Rectal smooth muscle tissue (tissue), 1 donor: ENCODE results near the gene DENND1B.

Source experiments
- H3K27ac ChIP-seq: one replicate; pipeline ENCODE4 v1.7.0; 2013; ENCODE audit warnings: low read depth, low read length, inconsistent platforms
- H3K27me3 ChIP-seq: one replicate; pipeline ENCODE4 v1.7.0; 2013; ENCODE audit warnings: low read length; ENCODE audit not compliant: control insufficient read depth, insufficient read depth
- H3K36me3 ChIP-seq: one replicate; pipeline ENCODE4 v1.7.0; 2013; ENCODE audit warnings: low read length; ENCODE audit not compliant: control insufficient read depth, insufficient read depth
- H3K4me1 ChIP-seq: one replicate; pipeline ENCODE4 v1.7.0; 2013; ENCODE audit warnings: low read length; ENCODE audit not compliant: control insufficient read depth, insufficient read depth
- H3K4me3 ChIP-seq: one replicate; pipeline ENCODE4 v1.7.0; 2013; ENCODE audit warnings: low read length
- H3K9ac ChIP-seq: one replicate; pipeline ENCODE4 v1.7.0; 2013; ENCODE audit warnings: low read length

Gene DENND1B

GRCh38 chr1:197800379-197801110, 25.3 kb upstream of the DENND1B start:
- H3K9ac ChIP-seq, result no peak overlapping the region
- no peaks in the 10 kb centered on the region for H3K36me3 ChIP-seq
- no peak overlapping the region for H3K27ac ChIP-seq
- no peaks in the 10 kb centered on the region for H3K27me3 ChIP-seq
- no peak overlapping the region for H3K4me3 ChIP-seq
- H3K4me1 ChIP-seq, result no peaks in the 10 kb centered on the region

DNA sequence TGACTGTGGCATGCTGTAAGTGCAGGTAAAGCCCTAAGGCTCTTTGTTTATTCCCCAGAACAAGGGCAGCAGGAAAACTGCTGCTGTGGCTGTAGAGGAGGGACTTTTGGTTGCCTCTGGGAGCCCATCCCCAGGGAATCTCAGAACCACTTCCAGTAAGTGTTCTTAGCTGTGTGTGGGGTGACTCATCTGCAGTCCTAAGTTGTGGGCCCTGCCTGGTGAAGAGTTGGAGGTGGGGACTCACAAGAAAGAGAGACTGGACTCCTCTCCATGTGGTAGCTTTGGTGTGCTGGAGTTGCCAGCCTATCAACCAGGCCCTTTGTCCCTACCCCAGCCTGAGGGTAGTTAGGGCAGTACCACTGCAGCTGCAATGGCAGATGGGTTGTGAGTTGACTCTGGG, 24.0 kb upstream of the DENND1B start:
- Histone ChIP-seq H3K4me1 (no peaks in the 10 kb centered on the region), H3K36me3 (no peaks in the 10 kb centered on the region), H3K9ac (no peak overlapping the region)

DNA sequence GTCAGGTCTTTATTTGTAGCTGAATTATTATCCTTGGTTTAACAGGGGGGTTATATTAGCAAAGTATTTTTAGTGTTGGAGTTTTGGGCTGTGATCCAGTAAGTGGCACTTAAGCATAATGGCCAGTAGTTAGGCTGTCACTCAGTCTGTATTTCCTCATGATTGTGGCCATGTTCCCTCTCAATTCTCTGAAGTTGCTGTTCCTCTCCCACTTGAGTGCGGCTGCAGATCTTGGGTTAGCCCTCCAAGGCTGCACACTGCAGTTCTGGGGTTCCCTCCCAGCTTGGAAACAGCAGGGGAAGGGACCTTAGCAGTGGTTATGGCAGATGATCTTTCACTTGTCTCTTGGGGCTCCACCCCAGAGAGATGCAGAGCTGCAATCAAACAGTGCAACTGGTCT, 23.2 kb upstream of the DENND1B start:
- no peak overlapping the region for H3K9ac ChIP-seq
- H3K27me3 ChIP-seq, result no peaks in the 10 kb centered on the region
- no peak overlapping the region for H3K4me3 ChIP-seq
- no peaks in the 10 kb centered on the region for H3K36me3 ChIP-seq
- H3K27ac ChIP-seq, result no peak overlapping the region
- no peaks in the 10 kb centered on the region for H3K4me1 ChIP-seq

More for the DNA sequence above, 24.0 kb upstream of the DENND1B start:
- no peak overlapping the region for H3K4me3 ChIP-seq
- H3K27me3 ChIP-seq, result no peaks in the 10 kb centered on the region
- H3K27ac ChIP-seq, result no peak overlapping the region

DNA sequence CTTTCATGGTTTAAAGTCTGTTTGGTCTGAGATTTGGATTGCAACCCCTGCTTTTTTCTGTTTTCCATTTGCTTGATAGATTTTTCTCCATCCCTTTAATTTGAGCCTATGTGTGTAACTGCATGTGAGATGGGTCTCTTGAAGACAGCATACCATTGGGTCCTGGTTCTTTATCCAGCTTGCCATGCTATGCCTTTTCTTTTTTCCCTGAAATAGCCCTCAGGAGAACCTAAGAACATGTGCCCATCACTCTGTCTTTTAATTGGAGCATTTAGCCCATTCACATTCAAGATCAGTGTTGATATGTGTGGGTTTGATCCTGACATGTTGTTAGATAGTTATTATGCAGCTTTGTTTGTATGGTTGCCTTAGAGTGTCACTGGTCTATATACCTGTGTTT, 21.7 kb upstream of the DENND1B start:
- Histone ChIP-seq H3K27ac (no peak overlapping the region), H3K27me3 (no peaks in the 10 kb centered on the region), H3K9ac (no peak overlapping the region), H3K36me3 (no peaks in the 10 kb centered on the region), H3K4me3 (no peak overlapping the region), H3K4me1 (no peaks in the 10 kb centered on the region)

- no peak overlapping the region for H3K9ac ChIP-seq
- no peaks in the 10 kb centered on the region for H3K27me3 ChIP-seq
- no peaks in the 10 kb centered on the region for H3K36me3 ChIP-seq
- H3K4me3 ChIP-seq, result no peak overlapping the region
- H3K27ac ChIP-seq, result no peak overlapping the region
- H3K4me1 ChIP-seq, result no peaks in the 10 kb centered on the region
Observed at GRCh38 chr1:197788741-197789739, 13.8 kb upstream of the DENND1B start.

DNA sequence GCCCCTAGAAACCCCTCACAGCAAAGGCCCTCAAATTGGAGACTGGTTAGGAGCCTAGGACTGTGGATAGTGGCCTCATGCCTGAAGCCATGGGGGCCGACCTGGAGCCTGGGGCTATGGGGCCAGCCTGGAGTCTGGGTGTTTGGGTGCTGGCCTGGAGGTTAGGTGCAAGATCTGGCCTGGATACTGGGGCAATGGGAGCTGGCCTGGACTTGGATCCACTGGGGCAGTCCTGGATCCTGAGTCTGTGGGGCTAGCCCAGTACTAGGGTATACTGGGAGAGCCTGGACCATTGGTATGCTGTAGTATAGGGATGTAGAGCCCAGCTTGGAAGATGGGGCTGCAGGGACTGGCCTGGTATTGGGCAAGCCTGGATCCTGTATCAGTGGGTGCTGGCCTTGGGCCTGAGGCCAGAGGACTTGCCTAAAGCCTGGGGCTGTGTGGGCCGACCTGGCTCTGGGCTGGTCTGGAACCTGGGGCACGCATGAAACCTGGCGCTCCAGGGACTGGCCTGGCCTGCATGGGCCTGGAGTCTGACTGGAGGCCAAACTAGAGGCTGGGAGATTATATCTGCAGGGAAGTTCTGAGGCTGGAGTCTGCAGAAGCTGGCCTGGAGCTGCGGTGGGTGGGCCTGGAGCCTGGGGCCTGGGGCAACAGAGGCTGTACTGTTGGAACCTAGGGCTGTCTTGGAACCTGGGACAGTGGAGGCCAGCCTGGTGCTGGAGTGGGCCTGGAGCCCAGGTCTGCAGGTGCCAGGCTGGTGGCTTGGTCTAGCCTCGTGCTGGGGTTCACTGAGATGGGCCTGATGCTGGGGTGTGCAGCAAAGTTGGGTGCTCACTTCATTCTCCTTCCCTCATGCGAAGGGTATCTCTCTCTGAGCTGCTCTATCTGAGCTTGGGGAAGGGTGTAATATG, 12.6 kb upstream of the DENND1B start:
- H3K27ac ChIP-seq, result no peak overlapping the region
- H3K27me3 ChIP-seq, result no peaks in the 10 kb centered on the region
- H3K4me1 ChIP-seq, result no peaks in the 10 kb centered on the region
- no peak overlapping the region for H3K9ac ChIP-seq
- no peak overlapping the region for H3K4me3 ChIP-seq
- H3K36me3 ChIP-seq, result no peaks in the 10 kb centered on the region

DNA sequence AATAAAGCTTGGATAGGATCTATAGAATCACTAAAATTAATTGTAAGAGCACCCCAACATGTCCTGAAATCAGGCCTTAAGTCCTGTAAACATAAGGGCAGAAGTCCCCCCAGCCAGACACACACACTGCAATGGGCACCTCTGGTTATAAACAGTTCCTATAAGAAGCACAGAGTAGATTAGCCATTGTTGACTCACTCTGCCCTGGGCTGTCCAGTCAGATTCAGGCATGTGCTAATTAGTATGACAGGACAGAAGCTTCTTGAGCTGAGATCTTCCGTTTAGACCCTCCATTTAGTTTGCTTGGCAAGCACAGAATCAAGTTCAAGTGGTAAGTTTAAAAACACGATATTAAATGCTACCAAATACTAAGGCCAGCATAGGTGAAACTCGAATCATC, 11.8 kb upstream of the DENND1B start:
- H3K4me3 ChIP-seq, result no peak overlapping the region
- no peak overlapping the region for H3K9ac ChIP-seq
- no peak overlapping the region for H3K27ac ChIP-seq
- H3K4me1 ChIP-seq, result no peaks in the 10 kb centered on the region
- no peaks in the 10 kb centered on the region for H3K36me3 ChIP-seq
- H3K27me3 ChIP-seq, result no peaks in the 10 kb centered on the region

DNA sequence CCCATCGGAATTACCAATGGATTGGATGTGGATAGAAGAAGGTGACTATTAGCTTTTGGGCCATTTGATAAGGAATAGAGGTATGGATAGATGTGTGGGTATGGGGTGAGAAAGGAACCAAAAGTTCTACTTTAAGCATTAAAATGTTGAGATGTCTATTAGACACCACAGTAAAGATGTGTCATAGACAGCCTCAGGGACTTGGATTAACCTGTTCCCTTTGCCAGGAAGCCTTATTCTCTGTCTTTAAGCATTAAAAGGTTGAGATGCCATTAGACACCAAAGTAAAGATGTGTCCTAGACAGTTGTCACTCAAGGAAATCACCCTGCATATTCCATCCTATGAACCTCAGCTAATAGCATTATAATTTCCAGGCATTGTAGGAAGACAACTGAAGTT, 11.0 kb upstream of the DENND1B start:
- H3K4me1 ChIP-seq, result no peaks in the 10 kb centered on the region
- no peaks in the 10 kb centered on the region for H3K36me3 ChIP-seq
- H3K9ac ChIP-seq, result no peak overlapping the region
- no peak overlapping the region for H3K27ac ChIP-seq
- no peak overlapping the region for H3K4me3 ChIP-seq
- no peaks in the 10 kb centered on the region for H3K27me3 ChIP-seq

GRCh38 chr1:197783510-197783948, 8.2 kb upstream of the DENND1B start:
- H3K27me3 ChIP-seq, result no peaks in the 10 kb centered on the region
- no peaks in the 10 kb centered on the region for H3K36me3 ChIP-seq
- H3K27ac ChIP-seq, result no peak overlapping the region
- no peak overlapping the region for H3K9ac ChIP-seq
- no peak overlapping the region for H3K4me3 ChIP-seq
- H3K4me1 ChIP-seq, result no peaks in the 10 kb centered on the region

- no peaks in the 10 kb centered on the region for H3K27me3 ChIP-seq
- H3K27ac ChIP-seq, result no peak overlapping the region
- H3K36me3 ChIP-seq, result no peaks in the 10 kb centered on the region
- no peaks in the 10 kb centered on the region for H3K4me1 ChIP-seq
- H3K4me3 ChIP-seq, result no peak overlapping the region
- no peak overlapping the region for H3K9ac ChIP-seq
Observed at GRCh38 chr1:197782722-197783360, 7.6 kb upstream of the DENND1B start.

- Histone ChIP-seq H3K36me3 (no peaks in the 10 kb centered on the region), H3K27ac (no peak overlapping the region)
Observed at GRCh38 chr1:197781968-197782721, 6.9 kb upstream of the DENND1B start.

More at GRCh38 chr1:197781968-197782721, 6.9 kb upstream of the DENND1B start:
- no peak overlapping the region for H3K9ac ChIP-seq
- no peaks in the 10 kb centered on the region for H3K27me3 ChIP-seq
- no peak overlapping the region for H3K4me3 ChIP-seq
- H3K4me1 ChIP-seq, result no peaks in the 10 kb centered on the region
